Effector memory CD4-positive, alpha-beta T cell (primary cell): ENCODE measurements around the gene GATD1.
A peak's percentile ranks its signal among the peaks of the same experiment; 100 is the strongest.
"Not testable (repeated sequence)": the region's sequence is repeated elsewhere in the genome, so short reads cannot be mapped to it uniquely, and the experiment has no call there.

Source experiments
- DNase-seq, 3 donors: peaks; one replicate each; pipeline ENCODE4 v3.0.0-alpha.2; 2020
- H3K27ac ChIP-seq: 2 replicates; pipeline ENCODE4 v1.7.0; 2013; ENCODE audit warnings: mild to moderate bottlenecking, low read length, moderate library complexity; ENCODE audit not compliant: insufficient read depth, poor library complexity, severe bottlenecking
- H3K27me3 ChIP-seq: replicated peaks from 2 replicates; pipeline ENCODE4 v1.7.0; 2013; ENCODE audit warnings: mild to moderate bottlenecking, low read length; ENCODE audit not compliant: insufficient read depth, control insufficient read depth, poor library complexity, severe bottlenecking
- H3K36me3 ChIP-seq: 2 replicates; pipeline ENCODE4 v1.7.0; 2013; ENCODE audit warnings: mild to moderate bottlenecking, low read length, moderate library complexity; ENCODE audit not compliant: control insufficient read depth, insufficient read depth
- H3K4me1 ChIP-seq: 2 replicates; pipeline ENCODE4 v1.7.0; 2013; ENCODE audit warnings: low read length, mild to moderate bottlenecking; ENCODE audit not compliant: control insufficient read depth, insufficient read depth, poor library complexity, severe bottlenecking
- H3K4me3 ChIP-seq: 2 replicates; pipeline ENCODE4 v1.7.0; 2013; ENCODE audit warnings: low read length, low read depth, mild to moderate bottlenecking; ENCODE audit not compliant: insufficient read depth, poor library complexity, severe bottlenecking
- H3K9me3 ChIP-seq: 2 replicates; pipeline ENCODE4 v1.7.0; 2013; ENCODE audit warnings: mild to moderate bottlenecking, low read length, moderate library complexity; ENCODE audit not compliant: control insufficient read depth

Gene GATD1

GRCh38 chr11:745428-745827 is 31.9 kb downstream of the GATD1 start:
- no peak for DNase-seq
- Histone ChIP-seq H3K4me1 (peaks cover 14% of the 10 kb centered on the region), H3K27me3 (no peaks in the 10 kb centered on the region), H3K27ac (no peak overlapping the region), H3K36me3 (no peaks in the 10 kb centered on the region), H3K9me3 (no peaks in the 10 kb centered on the region), H3K4me3 (no peak overlapping the region)

GRCh38 chr11:742571-743201 is 34.6 kb downstream of the GATD1 start:
- Histone ChIP-seq H3K27me3 (no peaks in the 10 kb centered on the region), H3K36me3 (no peaks in the 10 kb centered on the region), H3K4me1 (peaks cover 8% of the 10 kb centered on the region), H3K4me3 (no peak overlapping the region), H3K9me3 (no peaks in the 10 kb centered on the region), H3K27ac (no peak overlapping the region)
- DNase-seq = no peak

GRCh38 chr11:742156-742546 is 35.1 kb downstream of the GATD1 start:
- Histone ChIP-seq H3K36me3 (no peaks in the 10 kb centered on the region), H3K27ac (no peak overlapping the region), H3K4me3 (no peak overlapping the region), H3K27me3 (no peaks in the 10 kb centered on the region), H3K4me1 (peaks cover 10% of the 10 kb centered on the region), H3K9me3 (no peaks in the 10 kb centered on the region)
- DNase-seq = no peak

- H3K27me3 ChIP-seq, DNase-seq, H3K4me1 ChIP-seq, H3K27ac ChIP-seq, H3K36me3 ChIP-seq, H3K9me3 ChIP-seq: not testable (repeated sequence)
- peak overlapping the region; percentile 24 for H3K4me3 ChIP-seq
These were observed 39.4 kb downstream of the GATD1 start for GRCh38 chr11:737899-738298.

GRCh38 chr11:737366-737765 is 39.9 kb downstream of the GATD1 start:
- Histone ChIP-seq H3K4me3 (peak overlapping the region; percentile 24), H3K27ac (no peak overlapping the region), H3K4me1 (peaks cover 7% of the 10 kb centered on the region), H3K27me3 (no peaks in the 10 kb centered on the region), H3K36me3 (no peaks in the 10 kb centered on the region), H3K9me3 (no peaks in the 10 kb centered on the region)
- no peak for DNase-seq

GRCh38 chr11:734541-734940 is 42.7 kb downstream of the GATD1 start:
- not testable (repeated sequence) for H3K4me3 ChIP-seq, DNase-seq, H3K4me1 ChIP-seq, H3K9me3 ChIP-seq, H3K27ac ChIP-seq, H3K27me3 ChIP-seq, H3K36me3 ChIP-seq

- H3K36me3 ChIP-seq = no peaks in the 10 kb centered on the region
- H3K4me1 ChIP-seq = peaks cover 6% of the 10 kb centered on the region
- no peaks in the 10 kb centered on the region for H3K27me3 ChIP-seq
- DNase-seq = no peak
- no peak overlapping the region for H3K27ac ChIP-seq
- no peak overlapping the region for H3K4me3 ChIP-seq
- no peaks in the 10 kb centered on the region for H3K9me3 ChIP-seq
These were observed 44.2 kb downstream of the GATD1 start for GRCh38 chr11:733072-733471.

- Histone ChIP-seq H3K27ac (no peak overlapping the region), H3K4me3 (no peak overlapping the region), H3K9me3 (no peaks in the 10 kb centered on the region), H3K36me3 (no peaks in the 10 kb centered on the region), H3K27me3 (no peaks in the 10 kb centered on the region), H3K4me1 (peaks cover 26% of the 10 kb centered on the region)
- no peak for DNase-seq
These were observed 47.7 kb downstream of the GATD1 start for GRCh38 chr11:729492-730074.

GRCh38 chr11:728901-729491 is 48.3 kb downstream of the GATD1 start:
- Histone ChIP-seq H3K27me3 (no peaks in the 10 kb centered on the region), H3K36me3 (no peaks in the 10 kb centered on the region), H3K4me1 (peaks cover 26% of the 10 kb centered on the region), H3K4me3 (no peak overlapping the region), H3K27ac (no peak overlapping the region), H3K9me3 (no peaks in the 10 kb centered on the region)
- no peak for DNase-seq

GRCh38 chr11:727859-728748 is 49.2 kb downstream of the GATD1 start:
- peak; percentile 63 to 75 (median 67) for DNase-seq
- H3K27ac ChIP-seq = no peak overlapping the region
- no peak overlapping the region for H3K4me3 ChIP-seq
- H3K36me3 ChIP-seq = no peaks in the 10 kb centered on the region
- H3K4me1 ChIP-seq = peaks cover 27% of the 10 kb centered on the region
- no peaks in the 10 kb centered on the region for H3K9me3 ChIP-seq
- H3K27me3 ChIP-seq = no peaks in the 10 kb centered on the region
